ENCODE data around the gene TLX2.

TLX2 gene

DNA sequence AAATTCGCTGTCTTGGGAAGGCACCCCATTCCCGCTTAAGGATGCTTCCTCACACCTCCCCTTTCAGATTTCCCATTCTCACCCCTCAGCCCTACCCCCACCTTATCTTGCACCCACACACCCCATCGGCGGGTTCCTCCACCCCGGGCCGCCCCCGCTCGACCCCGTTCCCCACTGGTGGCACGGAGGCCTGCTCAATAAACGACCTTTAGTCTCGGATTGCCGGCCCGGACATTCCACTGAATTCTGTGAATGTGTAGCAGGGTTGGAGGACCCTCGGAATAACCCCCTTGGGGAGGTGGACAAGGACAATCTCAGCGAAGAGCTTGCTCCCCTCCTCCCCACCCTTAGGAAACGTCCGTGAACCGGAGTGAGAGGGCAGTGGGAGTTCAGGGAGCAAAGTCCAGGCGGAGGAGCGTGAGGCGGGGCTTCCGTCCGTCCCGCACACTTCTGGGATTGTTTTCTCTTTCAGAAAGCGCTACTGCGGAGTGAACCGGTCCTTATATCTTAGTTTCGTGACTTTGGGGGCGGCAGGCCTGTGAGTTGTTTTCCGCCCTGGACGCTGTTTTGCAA is 12.0 kb upstream of the TLX2 start:
- peaks cover 87% of the 10 kb centered on the region for H3K27me3 Mint-ChIP-seq
- H3K9me3 Mint-ChIP-seq: no peaks in the 10 kb centered on the region

DNA sequence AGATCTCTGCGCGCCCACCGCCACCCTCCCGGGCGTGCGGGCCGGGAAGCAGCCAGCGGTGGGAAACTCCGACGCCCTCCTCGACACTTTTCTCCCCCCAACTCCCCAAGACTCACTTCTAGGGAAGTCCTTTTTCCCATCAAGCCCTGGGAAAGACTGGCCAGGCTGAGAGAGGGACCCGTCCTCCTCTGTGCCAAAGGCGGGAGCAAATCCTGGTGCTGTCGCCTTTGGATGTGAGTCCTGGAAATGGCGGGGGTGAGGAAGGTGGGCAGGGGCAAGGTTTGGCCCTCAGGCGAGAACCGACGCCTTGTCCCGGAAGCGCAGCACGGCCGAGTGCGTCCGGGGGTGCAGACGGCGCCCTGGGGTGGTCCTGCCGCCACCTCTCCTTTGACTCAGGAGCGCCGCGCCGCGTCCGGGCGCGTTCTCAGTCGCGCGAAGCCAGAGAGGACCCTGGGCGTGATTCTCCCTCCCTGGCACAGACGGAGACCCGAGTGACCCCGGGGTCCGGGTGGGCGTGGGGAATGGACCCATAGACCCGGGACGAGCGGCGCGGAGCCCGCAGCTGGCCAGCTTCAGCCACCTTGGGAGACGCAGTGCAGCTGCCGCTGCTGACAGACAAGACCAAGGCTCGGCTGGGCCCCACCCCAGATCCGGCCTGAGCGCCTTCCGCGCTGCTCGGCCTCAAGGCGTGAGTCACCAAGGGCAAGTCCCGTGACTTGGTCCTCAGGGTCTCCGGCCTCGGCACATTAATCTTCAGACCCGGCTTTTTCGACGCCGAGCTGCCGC is 11.3 kb upstream of the TLX2 start:
- DNase-seq: peak; percentile 70
- Mint-ChIP-seq H3K9me3 (no peaks in the 10 kb centered on the region), H3K4me1 (ENCODE audit: low read depth) (peaks cover 69% of the 10 kb centered on the region), H3K36me3 (ENCODE audit: low read depth) (peaks cover 35% of the 10 kb centered on the region), H3K4me3 (peak overlapping the region; percentile 71), H3K27me3 (peaks cover 80% of the 10 kb centered on the region), H3K27ac (no peak overlapping the region)

More for the DNA sequence above, 12.0 kb upstream of the TLX2 start:
- H3K36me3 Mint-ChIP-seq (ENCODE audit: low read depth): peaks cover 30% of the 10 kb centered on the region
- H3K27ac Mint-ChIP-seq: peak overlapping the region; percentile 26
- no peak for DNase-seq
- H3K4me1 Mint-ChIP-seq (ENCODE audit: low read depth): peaks cover 71% of the 10 kb centered on the region
- peak overlapping the region; percentile 71 for H3K4me3 Mint-ChIP-seq

DNA sequence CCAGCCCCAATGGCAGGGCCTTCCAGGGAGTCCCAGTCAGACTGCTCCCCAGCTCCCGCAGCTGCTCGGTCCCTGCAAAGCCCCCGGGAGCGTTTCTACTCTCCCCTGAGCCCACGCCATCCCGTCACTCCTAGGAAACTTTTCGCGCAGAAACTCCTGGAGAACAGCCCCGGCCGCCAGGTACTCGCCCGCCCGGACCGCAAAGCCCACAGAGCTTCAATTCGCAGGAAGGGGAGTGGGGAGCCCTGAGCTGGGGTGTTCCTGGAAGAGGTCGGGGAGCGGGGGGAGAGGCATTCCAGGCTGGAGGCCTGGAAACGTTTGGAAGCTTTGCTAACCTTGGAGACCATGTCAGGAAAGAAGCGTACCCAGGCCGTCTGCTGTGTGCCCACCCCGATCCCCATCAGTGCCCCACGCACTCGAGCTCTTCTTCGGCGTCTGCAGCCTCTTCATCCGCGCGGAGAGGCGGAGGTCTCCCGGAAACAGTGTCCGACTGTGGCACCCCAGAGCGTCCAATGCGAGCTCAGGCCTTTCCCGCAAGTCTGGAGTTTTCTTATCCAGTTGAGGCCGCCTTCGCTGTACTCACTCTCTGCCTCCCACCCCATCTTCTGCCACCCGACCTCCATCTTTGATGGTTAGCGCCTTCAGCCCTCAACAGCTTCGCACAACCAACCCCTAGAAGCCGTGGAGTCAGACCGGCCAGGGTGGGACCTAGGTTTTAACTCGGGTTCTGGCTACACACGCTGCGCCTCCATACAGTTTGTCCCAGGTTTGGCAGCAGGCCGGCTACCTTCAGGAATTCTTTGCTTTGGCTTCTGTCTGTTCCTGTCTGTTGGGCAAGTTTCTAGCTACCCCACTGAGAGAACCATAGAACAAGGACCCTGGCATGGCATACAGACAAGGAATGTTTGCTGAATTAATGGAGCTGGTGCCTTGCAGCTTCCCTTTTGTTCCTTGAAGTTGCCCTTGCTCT is 10.5 kb upstream of the TLX2 start:
- Mint-ChIP-seq H3K4me1 (ENCODE audit: low read depth) (peaks cover 69% of the 10 kb centered on the region), H3K9me3 (no peaks in the 10 kb centered on the region), H3K27ac (no peak overlapping the region), H3K36me3 (ENCODE audit: low read depth) (peaks cover 35% of the 10 kb centered on the region), H3K27me3 (peaks cover 72% of the 10 kb centered on the region), H3K4me3 (peak overlapping the region; percentile 71)
- no peak for DNase-seq

GRCh38 chr2:74504591-74504990 is 9.7 kb upstream of the TLX2 start:
- Mint-ChIP-seq H3K9me3 (no peaks in the 10 kb centered on the region), H3K36me3 (ENCODE audit: low read depth) (peaks cover 35% of the 10 kb centered on the region), H3K4me3 (no peak overlapping the region), H3K4me1 (ENCODE audit: low read depth) (peaks cover 64% of the 10 kb centered on the region), H3K27ac (no peak overlapping the region), H3K27me3 (peaks cover 65% of the 10 kb centered on the region)
- DNase-seq: no peak

DNA sequence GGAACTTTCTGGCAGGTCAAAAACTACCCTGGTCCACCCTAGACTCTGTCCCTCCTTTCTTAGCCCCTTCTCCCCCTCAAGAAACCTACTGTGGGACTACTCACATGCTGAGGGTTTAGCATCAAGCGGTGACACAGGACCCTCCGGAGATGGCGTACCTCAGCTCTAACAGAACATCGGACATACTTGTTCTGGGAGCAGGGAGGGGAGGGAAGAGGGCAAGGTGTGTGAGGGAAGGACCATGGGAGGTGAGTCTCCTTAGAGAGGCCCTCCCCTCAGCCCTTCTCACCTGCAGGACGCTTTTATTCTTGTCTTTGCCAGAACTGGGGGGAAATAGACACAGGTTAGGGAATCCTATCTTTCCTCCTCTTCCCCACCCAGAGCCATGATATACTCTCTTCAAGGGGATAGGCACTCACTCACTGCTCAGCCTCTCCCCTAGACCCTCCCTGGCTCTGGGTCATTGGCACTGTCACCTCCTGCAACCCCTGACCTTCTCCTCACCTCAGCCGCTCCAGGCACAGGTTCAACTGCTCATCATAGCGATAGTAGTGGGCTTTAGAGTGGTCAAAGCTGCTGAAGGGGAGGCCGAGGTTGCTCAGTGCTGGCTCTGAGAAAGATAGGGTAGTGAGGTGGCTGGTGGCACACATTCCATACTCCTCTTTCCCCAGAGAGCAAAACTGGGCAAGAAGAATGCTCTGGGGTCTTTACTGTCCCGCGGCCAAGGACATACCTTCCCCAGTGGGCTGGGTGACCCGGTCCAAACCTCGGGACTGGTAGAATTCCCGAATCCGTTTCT is 8.6 kb upstream of the TLX2 start:
- Mint-ChIP-seq H3K27me3 (peaks cover 58% of the 10 kb centered on the region), H3K27ac (no peak overlapping the region), H3K9me3 (no peaks in the 10 kb centered on the region), H3K36me3 (ENCODE audit: low read depth) (peaks cover 35% of the 10 kb centered on the region), H3K4me3 (peak overlapping the region; percentile 93), H3K4me1 (ENCODE audit: low read depth) (peaks cover 62% of the 10 kb centered on the region)
- no peak for DNase-seq

DNA sequence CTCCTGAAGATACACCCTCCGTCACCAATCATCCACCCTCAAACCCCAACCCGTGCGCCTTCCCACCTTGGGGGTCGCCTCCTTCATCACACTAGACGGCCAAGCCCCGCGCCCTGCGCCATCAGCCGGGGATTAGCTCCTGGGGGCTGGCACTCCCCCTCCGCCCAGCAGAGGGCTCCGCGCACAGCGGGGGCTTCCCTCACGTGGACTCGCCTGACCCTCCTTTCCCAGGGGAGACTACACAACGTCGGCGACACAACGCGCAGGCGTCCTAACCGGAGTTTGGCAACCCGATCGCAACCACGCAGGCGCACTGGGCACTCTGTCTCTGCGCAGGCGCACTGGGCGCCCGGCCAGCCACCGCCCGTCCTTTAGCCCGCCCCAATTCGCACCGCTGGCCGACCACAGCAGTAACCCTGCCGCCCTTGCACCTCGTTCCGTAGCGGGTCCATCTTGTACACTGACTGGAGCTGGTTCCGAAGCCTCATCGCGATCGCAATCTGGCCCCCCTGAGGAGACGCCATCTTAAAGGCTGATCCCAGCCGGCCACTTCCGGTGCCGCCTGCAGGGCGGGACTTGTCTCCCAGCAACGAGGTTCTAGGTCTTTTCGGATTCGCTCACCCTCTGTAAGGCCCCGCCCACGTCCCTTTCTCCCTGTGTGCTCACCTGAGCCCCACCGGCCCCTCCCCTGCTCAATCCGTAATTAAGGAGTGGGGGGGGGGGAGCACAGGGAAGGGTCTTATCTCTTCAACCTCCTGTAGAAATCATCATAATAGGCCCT is 6.9 kb upstream of the TLX2 start, which contains the start of gene PCGF1:
Gene PCGF1 (minus strand): TSS at position 551 of the 781 bp plus-strand sequence. CDS start 27 bp downstream, at position 524.
- Mint-ChIP-seq H3K27me3 (peaks cover 55% of the 10 kb centered on the region), H3K4me1 (ENCODE audit: low read depth) (peaks cover 60% of the 10 kb centered on the region)

DNA sequence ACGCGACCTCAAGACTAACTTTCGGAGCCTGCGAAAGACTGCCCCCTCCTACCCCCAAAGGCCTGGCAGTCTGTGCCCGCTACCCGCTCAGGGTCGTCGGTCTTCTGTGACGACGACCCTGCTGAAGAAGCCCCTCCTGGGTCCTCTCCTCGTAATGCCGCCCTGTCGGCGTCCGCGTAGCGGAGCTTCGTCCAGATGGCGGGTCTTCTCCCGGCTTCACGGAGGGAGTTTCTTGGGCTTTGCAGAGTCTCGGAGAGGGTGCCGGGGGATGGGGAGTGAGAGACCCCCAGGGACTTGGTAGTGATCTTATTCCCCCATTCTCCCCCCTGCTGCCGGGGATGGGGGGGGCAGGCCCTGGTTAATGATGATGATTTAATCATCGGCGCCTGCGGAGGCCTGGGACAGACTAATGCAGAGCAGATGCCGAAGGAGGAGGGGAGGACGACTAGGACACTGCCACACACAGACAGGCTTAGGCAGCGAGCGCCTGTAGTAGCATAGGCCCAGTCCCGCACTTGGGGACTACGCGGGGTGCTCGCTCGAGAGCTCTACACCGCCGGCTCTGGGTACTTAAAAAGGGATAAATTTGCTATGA is 6.2 kb upstream of the TLX2 start:
- peak overlapping the region; percentile 99 for H3K27ac Mint-ChIP-seq
- peaks cover 55% of the 10 kb centered on the region for H3K27me3 Mint-ChIP-seq
- H3K4me1 Mint-ChIP-seq (ENCODE audit: low read depth): peaks cover 53% of the 10 kb centered on the region
- H3K36me3 Mint-ChIP-seq (ENCODE audit: low read depth): peaks cover 35% of the 10 kb centered on the region
- H3K9me3 Mint-ChIP-seq: no peaks in the 10 kb centered on the region
- H3K4me3 Mint-ChIP-seq: peak overlapping the region; percentile 93
- DNase-seq: no peak

More for the DNA sequence above, 6.9 kb upstream of the TLX2 start, which contains the start of gene PCGF1:
- Mint-ChIP-seq H3K27ac (peak within 1 kb of the TSS; percentile 99), H3K36me3 (ENCODE audit: low read depth) (peaks cover 35% of the 10 kb centered on the region), H3K9me3 (no peaks in the 10 kb centered on the region), H3K4me3 (peak within 1 kb of the TSS; percentile 93)
- peak; percentile 99 for DNase-seq

DNA sequence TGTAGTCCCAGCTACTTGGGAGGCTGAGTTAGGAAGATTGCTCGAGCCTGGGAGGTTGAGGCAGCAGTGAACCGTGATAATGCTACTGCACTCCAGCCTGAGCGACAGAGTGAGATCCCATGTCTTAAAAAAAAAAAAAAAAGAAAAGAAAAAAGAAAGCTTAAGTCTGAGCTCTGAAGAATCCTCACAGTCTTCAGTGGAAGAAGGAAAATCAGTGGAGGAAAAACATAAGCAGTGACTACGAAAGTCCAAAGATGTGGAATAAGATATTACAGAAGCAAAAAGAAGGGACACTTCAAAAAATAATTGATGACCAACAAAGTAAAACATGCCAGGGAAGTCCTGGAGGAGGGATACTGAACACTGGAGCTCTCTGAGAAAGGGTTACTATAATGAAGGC is 4.0 kb upstream of the TLX2 start:
- DNase-seq: no peak
- peaks cover 46% of the 10 kb centered on the region for H3K27me3 Mint-ChIP-seq
- no peak overlapping the region for H3K27ac Mint-ChIP-seq

DNA sequence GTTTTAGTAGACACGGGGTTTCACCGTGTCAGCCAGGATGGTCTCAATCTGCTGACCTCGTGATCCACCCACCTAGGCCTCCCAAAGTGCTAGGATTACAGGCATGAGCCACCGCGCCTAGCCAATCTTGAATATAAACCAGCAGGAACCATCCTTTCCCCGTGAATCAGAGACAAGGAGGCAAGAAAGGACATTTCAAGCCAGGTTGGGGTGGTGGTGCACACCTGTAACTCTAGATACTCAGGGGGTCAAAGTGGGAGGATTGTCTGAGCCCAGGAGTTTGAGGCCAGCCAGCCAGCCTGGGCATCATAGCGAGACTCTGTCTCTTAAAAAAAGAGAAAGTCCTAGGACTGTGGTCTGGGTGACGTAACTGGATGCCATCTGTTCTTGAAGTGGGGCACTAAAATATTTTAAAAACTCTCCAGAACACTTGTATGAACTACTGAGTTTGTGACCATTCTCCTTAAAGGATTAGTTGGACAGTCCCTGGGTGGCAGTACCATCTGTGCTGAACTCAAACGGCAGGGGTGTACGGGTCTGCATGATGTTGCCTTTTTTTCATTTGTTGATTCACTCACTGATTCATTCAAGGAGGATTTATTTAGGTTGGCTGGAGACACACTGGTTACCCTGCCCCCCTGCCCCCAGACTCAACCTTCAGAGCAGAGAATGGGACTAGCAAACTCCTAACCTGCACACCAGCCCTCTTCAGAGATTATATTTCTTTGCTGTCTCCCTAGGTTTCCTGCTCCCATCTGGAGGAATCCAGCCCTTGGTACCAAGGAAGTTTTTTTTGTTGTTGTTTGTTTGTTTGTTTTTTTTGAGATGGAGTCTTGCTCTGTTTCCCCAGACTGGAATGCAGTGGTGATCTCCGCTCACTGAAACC is 2.9 kb upstream of the TLX2 start:
- Mint-ChIP-seq H3K9me3 (no peaks in the 10 kb centered on the region), H3K27me3 (peaks cover 51% of the 10 kb centered on the region), H3K27ac (no peak overlapping the region), H3K4me1 (ENCODE audit: low read depth) (peaks cover 44% of the 10 kb centered on the region), H3K4me3 (no peak overlapping the region), H3K36me3 (ENCODE audit: low read depth) (peaks cover 14% of the 10 kb centered on the region)
- DNase-seq: no peak

More for the DNA sequence above, 4.0 kb upstream of the TLX2 start:
- peaks cover 23% of the 10 kb centered on the region for H3K36me3 Mint-ChIP-seq (ENCODE audit: low read depth)
- no peak overlapping the region for H3K4me3 Mint-ChIP-seq
- no peaks in the 10 kb centered on the region for H3K9me3 Mint-ChIP-seq
- H3K4me1 Mint-ChIP-seq (ENCODE audit: low read depth): peaks cover 45% of the 10 kb centered on the region

DNA sequence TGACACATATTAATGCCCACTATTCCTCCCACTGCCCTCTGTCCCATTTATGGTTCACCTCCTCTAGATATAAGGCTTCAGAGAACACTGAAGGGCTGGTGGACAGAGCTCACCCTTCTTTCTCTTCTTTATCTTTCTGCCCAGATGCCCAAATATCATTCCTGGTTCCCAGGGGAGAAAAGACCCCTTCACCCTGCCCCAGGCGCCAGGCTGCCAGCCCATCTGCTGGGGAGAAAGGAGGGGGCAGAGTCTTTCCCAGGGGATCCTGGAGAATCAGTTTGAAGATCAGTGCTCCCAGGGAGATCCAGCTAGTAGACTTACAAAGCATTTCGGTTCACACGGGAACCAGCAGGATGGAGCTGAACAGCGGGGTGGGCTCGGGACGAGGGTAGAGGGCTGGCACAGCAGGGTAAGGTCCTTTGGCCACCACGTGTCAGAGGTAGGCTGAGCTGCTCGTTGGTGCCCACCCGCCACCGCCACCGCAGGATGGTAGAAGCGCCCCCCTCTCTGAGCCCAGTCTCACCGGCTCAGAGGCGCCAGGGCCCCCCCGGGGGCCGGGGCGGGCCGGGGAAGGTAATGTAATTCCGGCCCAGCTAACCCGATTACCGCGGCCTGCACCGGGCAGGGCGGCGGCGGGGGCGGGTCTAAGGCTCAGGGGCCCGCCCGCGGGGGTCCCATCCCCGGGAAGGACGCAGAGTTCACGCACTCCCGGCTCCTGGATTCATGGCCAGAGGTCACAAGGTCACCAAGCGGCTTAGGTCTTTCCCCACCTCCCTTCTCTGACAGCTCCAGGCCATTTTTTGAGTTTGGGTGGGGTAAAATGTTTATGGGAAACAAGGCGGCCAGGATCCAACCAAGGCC is 1.3 kb upstream of the TLX2 start:
- Mint-ChIP-seq H3K27ac (no peak overlapping the region), H3K27me3 (peaks cover 63% of the 10 kb centered on the region), H3K9me3 (no peaks in the 10 kb centered on the region), H3K4me3 (no peak overlapping the region), H3K4me1 (ENCODE audit: low read depth) (peaks cover 37% of the 10 kb centered on the region), H3K36me3 (ENCODE audit: low read depth) (no peaks in the 10 kb centered on the region)
- no peak for DNase-seq

- Mint-ChIP-seq H3K27me3 (peaks cover 71% of the 10 kb centered on the region), H3K4me1 (ENCODE audit: low read depth) (peaks cover 29% of the 10 kb centered on the region), H3K4me3 (peak overlapping the region; percentile 33), H3K27ac (no peak overlapping the region), H3K9me3 (no peaks in the 10 kb centered on the region), H3K36me3 (ENCODE audit: low read depth) (no peaks in the 10 kb centered on the region)
- DNase-seq: peak; percentile 64
Measured at GRCh38 chr2:74513605-74514367, 464 bp upstream of the TLX2 start.
